Measurements from ENCODE around the gene SLC35C1.
A peak's percentile ranks its signal among the peaks of the same experiment; 100 is the strongest.
"Not testable (repeated sequence)": the region's sequence is repeated elsewhere in the genome, so short reads cannot be mapped to it uniquely, and the experiment has no call there.

Gene SLC35C1

GRCh38 chr11:45811571-45812290, 6.8 kb downstream of the SLC35C1 start:
- FAIRE-seq, result no peak

- FAIRE-seq, result no peak
Observed at GRCh38 chr11:45812581-45813548, 7.9 kb downstream of the SLC35C1 start.

GRCh38 chr11:45815747-45816146, 10.8 kb downstream of the SLC35C1 start:
- FAIRE-seq, result peak; percentile 77

GRCh38 chr11:45816614-45817013, 11.7 kb downstream of the SLC35C1 start:
- FAIRE-seq, result no peak

- no peak for FAIRE-seq
Observed at GRCh38 chr11:45817191-45817590, 12.2 kb downstream of the SLC35C1 start.

GRCh38 chr11:45818961-45819605, 14.1 kb downstream of the SLC35C1 start:
- FAIRE-seq, result no peak

GRCh38 chr11:45820211-45820857, 15.4 kb downstream of the SLC35C1 start:
- no peak for FAIRE-seq

GRCh38 chr11:45826492-45826891, 21.5 kb downstream of the SLC35C1 start:
- FAIRE-seq, result peak; percentile 100

- FAIRE-seq, result no peak
Observed at GRCh38 chr11:45827123-45827522, 22.2 kb downstream of the SLC35C1 start.

- FAIRE-seq, result no peak
Observed at GRCh38 chr11:45828996-45829395, 24.0 kb downstream of the SLC35C1 start.

- no peak for FAIRE-seq
Observed at GRCh38 chr11:45830596-45830995, 25.6 kb downstream of the SLC35C1 start.

GRCh38 chr11:45832811-45833441, 28.0 kb downstream of the SLC35C1 start:
- FAIRE-seq, result no peak

GRCh38 chr11:45833761-45834160, 28.8 kb downstream of the SLC35C1 start:
- FAIRE-seq, result no peak

- FAIRE-seq, result no peak
Observed at GRCh38 chr11:45834298-45834756, 29.4 kb downstream of the SLC35C1 start.

- no peak for FAIRE-seq
Observed at GRCh38 chr11:45839204-45839603, 34.3 kb downstream of the SLC35C1 start.

- not testable (repeated sequence) for FAIRE-seq
Observed at GRCh38 chr11:45840251-45840650, 35.3 kb downstream of the SLC35C1 start.

GRCh38 chr11:45843158-45843924, 38.4 kb downstream of the SLC35C1 start:
- peak; percentile 88 for FAIRE-seq

GRCh38 chr11:45844822-45845578, 40.1 kb downstream of the SLC35C1 start:
- FAIRE-seq, result no peak

- FAIRE-seq, result no peak
Observed at GRCh38 chr11:45846174-45846675, 41.3 kb downstream of the SLC35C1 start.

All from G401.6 (cell line).